Tibial artery (tissue), 4 donors: ENCODE measurements around the gene SYNDIG1.

Source experiments
- DNase-seq, 2 donors: peaks; one replicate each; pipeline ENCODE4 v3.0.0-alpha.2; 2019
- H3K27ac ChIP-seq, 2 donors: fragments of 200-600 bp; sonication (generic) in 1 of 2; 1 replicate in 1 of 2; 2 replicates in 1 of 2; pipeline ENCODE4 v1.5.1; 2018 to 2019; ENCODE audit warnings: mild to moderate bottlenecking in 1 of 2
- H3K27me3 ChIP-seq, 2 donors: fragments of 200-600 bp; sonication (generic) in 1 of 2; one replicate each; pipeline versions ENCODE4 v1.5.1 to v1.6.0; 2016 to 2019
- H3K36me3 ChIP-seq, 3 donors: fragments of 200-600 bp; sonication (generic) in 2 of 3; one replicate each; pipeline ENCODE4 v1.5.1; 2016 to 2019; ENCODE audit warnings: mild to moderate bottlenecking in 2 of 3
- H3K4me1 ChIP-seq, 4 donors: fragments of 200-600 bp; sonication (generic) in 2 of 4; 1 replicate in 3 of 4; 2 replicates in 1 of 4; pipeline ENCODE4 v1.5.1; 2016 to 2019
- H3K4me3 ChIP-seq, 2 donors: fragments of 200-600 bp; sonication (generic) in 1 of 2; 1 replicate in 1 of 2; 2 replicates in 1 of 2; pipeline ENCODE4 v1.5.1; 2018 to 2019; ENCODE audit warnings: mild to moderate bottlenecking in 2 of 2
- H3K9me3 ChIP-seq, 3 donors: fragments of 200-600 bp; sonication (generic) in 1 of 3; one replicate each; pipeline ENCODE4 v1.5.1; 2016 to 2019
- intact Hi-C: fragments of 100-400 bp; cut with DNase I; formaldehyde crosslinking; loops from one replicate; pipeline ENCODE4 v1.15.0; 2023; ENCODE audit warnings: low total_unique reads
- TF ChIP-seq, protein P1 (sequence below), 2 experiments: fragments of 200-600 bp in 1 of 2; fragments of 450-650 bp in 1 of 2; IDR thresholded peaks; one replicate each; pipeline ENCODE4 v1.5.1; 2017 to 2019; ENCODE audit warnings: antibody characterized with exemption in 2 of 2, mild to moderate bottlenecking in 1 of 2, moderate library complexity in 1 of 2

Gene SYNDIG1

DNA sequence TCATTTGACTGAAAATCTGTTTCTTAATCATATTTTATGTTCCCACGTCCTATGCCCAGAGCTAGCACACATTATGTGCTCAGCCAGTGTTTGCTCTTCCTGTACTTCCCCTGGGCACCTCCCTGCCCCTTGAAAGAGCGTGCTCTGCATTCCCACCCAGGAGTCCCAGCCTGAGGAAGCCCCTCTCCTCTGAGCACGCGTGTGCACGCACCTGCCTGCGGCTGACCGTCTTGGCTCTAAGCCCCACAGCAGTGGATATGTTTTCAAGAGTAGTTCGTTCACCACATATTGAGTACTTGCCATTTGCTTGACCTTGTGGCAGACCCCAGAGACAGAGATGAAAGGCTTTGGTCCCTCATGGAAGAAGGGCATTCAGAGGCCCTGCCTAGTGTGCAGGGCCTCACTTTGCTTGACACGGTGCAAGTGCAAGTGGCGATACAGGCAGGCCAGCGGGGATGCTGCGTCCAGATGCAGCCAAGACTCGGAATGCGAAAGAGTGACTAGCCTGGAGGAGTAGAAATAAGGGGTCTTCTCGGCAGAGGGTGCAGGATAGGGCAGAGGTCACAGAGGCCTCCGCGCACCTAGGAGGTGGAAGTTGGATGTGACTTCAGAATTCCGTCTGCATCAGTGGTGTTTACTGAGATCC lies 14.1 kb downstream of the SYNDIG1 start:
- H3K4me1 ChIP-seq = no peaks in the 10 kb centered on the region
- no peak overlapping the region for H3K27ac ChIP-seq
- H3K36me3 ChIP-seq = peaks cover 0 to 4% (median 0%) of the 10 kb centered on the region in 3 donors
- TF ChIP-seq, protein P1, sequence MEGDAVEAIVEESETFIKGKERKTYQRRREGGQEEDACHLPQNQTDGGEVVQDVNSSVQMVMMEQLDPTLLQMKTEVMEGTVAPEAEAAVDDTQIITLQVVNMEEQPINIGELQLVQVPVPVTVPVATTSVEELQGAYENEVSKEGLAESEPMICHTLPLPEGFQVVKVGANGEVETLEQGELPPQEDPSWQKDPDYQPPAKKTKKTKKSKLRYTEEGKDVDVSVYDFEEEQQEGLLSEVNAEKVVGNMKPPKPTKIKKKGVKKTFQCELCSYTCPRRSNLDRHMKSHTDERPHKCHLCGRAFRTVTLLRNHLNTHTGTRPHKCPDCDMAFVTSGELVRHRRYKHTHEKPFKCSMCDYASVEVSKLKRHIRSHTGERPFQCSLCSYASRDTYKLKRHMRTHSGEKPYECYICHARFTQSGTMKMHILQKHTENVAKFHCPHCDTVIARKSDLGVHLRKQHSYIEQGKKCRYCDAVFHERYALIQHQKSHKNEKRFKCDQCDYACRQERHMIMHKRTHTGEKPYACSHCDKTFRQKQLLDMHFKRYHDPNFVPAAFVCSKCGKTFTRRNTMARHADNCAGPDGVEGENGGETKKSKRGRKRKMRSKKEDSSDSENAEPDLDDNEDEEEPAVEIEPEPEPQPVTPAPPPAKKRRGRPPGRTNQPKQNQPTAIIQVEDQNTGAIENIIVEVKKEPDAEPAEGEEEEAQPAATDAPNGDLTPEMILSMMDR (IDR thresholded peaks at IDR 0.05) = no peak
- H3K9me3 ChIP-seq = no peaks in the 10 kb centered on the region
- no peak overlapping the region for H3K4me3 ChIP-seq
- no peak for DNase-seq
- no peaks in the 10 kb centered on the region for H3K27me3 ChIP-seq
- intact Hi-C loops = no loop called here

DNA sequence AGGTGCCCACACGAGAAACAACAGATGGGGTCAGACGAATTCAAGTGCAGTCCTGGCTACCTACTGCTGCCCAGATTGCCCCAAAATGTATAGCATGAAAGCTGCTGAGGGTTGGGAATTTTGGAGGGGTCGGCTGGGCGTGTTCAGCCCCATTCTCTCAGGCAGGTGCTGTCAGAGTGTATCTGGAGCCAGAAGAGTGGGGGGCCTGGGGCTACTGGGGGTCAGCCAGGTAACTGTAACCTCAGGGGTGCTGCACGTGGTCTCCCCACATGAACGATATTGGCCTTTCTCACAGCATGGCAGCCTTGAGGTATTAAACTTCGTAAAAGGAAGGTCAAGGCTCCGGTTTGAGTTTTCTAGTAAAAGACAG lies 14.6 kb downstream of the SYNDIG1 start:
- Histone ChIP-seq H3K4me3 (no peak overlapping the region), H3K27me3 (no peaks in the 10 kb centered on the region), H3K9me3 (no peaks in the 10 kb centered on the region), H3K4me1 (no peaks in the 10 kb centered on the region), H3K36me3 (peaks cover 0 to 4% (median 0%) of the 10 kb centered on the region in 3 donors), H3K27ac (no peak overlapping the region)
- TF ChIP-seq, protein P1 (IDR thresholded peaks at IDR 0.05) = no peak
- no peak for DNase-seq
- intact Hi-C loops = no loop called here

DNA sequence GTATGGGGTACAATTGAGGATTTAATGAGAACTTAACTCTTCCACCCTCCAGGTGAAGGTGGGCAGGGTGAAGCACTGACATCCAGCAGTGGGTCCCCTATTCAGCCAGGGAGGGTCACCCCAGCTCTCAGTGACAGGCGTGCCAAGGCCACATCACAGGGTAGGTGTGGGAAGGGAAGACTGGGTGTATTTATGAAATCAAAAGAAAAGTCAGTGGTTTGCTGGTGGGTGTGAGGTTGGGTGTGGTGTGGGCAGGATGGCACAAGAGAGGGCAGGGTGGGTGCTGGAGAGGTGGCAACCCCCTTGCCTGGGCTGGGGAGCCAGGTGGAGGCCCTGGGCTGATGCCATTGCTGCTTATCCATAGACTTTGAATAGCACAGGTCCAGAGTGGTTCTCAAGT lies 16.6 kb downstream of the SYNDIG1 start:
- no peaks in the 10 kb centered on the region for H3K27me3 ChIP-seq
- intact Hi-C loops = no loop called here
- no peaks in the 10 kb centered on the region for H3K4me1 ChIP-seq
- no peak overlapping the region for H3K4me3 ChIP-seq
- no peak for DNase-seq
- TF ChIP-seq, protein P1 (IDR thresholded peaks at IDR 0.05) = no peak
- no peak overlapping the region for H3K27ac ChIP-seq
- H3K9me3 ChIP-seq = no peaks in the 10 kb centered on the region
- H3K36me3 ChIP-seq = peaks cover 0 to 4% (median 0%) of the 10 kb centered on the region in 3 donors

DNA sequence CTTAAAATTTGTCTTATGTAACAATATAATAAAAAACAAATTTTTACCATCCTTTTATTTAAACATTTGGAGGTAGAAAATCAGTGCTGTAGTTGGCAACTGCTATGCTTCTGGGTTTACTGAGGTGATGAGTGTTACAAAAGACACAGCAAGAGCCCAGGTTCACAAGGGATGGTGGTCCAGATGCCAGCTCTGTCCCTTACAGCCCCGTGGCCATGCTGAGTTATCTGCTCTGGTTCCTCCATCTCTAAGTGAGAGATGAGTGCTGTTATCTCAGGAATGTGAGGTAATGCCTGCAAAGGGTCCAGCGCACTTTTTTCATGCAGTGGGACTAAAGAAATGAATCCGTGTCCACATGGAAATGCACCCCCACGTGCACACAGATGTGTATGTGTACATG lies 17.8 kb downstream of the SYNDIG1 start:
- intact Hi-C loops = no loop called here
- no peak overlapping the region for H3K27ac ChIP-seq
- no peaks in the 10 kb centered on the region for H3K27me3 ChIP-seq
- peaks cover 0 to 4% (median 0%) of the 10 kb centered on the region in 3 donors for H3K36me3 ChIP-seq
- H3K4me1 ChIP-seq = no peaks in the 10 kb centered on the region
- H3K9me3 ChIP-seq = no peaks in the 10 kb centered on the region
- DNase-seq = no peak
- TF ChIP-seq, protein P1 (IDR thresholded peaks at IDR 0.05) = no peak
- no peak overlapping the region for H3K4me3 ChIP-seq

DNA sequence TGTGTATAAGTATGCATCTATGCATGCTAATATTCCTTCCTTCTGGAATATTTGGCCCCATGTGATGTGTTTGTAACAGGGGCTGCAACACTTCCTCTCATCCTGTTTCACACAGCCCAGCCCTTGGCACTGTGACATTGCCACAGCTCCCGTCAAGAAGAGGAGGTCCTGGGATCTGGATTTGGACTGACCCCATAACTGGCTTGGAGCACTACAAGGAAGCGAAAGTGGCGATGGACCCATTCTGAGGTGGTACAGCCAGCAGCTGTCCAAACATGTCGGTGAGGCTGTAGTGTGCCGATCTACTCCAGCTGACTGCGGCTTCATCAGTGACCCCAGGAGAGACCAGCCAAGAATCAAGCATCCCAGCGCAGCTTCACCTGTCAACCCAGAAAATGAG lies 18.2 kb downstream of the SYNDIG1 start:
- TF ChIP-seq, protein P1 (IDR thresholded peaks at IDR 0.05) = no peak
- intact Hi-C loops = no loop called here
- H3K4me3 ChIP-seq = no peak overlapping the region
- no peak overlapping the region for H3K27ac ChIP-seq
- no peaks in the 10 kb centered on the region for H3K27me3 ChIP-seq
- no peaks in the 10 kb centered on the region for H3K9me3 ChIP-seq
- DNase-seq = no peak
- H3K4me1 ChIP-seq = no peaks in the 10 kb centered on the region
- peaks cover 0 to 4% (median 0%) of the 10 kb centered on the region in 3 donors for H3K36me3 ChIP-seq
